Measurements from ENCODE around the gene GPAT3. TPM values are rescaled to one million over a fixed set of nuclear protein-coding genes. Genes with fewer than 3 reads are reported as not detected.
"Not testable (repeated sequence)": the region's sequence is repeated elsewhere in the genome, so short reads cannot be mapped to it uniquely, and the experiment has no call there.

Gene GPAT3
- total RNA-seq, 1 donor from 2014 or later = 15.2 TPM

DNA sequence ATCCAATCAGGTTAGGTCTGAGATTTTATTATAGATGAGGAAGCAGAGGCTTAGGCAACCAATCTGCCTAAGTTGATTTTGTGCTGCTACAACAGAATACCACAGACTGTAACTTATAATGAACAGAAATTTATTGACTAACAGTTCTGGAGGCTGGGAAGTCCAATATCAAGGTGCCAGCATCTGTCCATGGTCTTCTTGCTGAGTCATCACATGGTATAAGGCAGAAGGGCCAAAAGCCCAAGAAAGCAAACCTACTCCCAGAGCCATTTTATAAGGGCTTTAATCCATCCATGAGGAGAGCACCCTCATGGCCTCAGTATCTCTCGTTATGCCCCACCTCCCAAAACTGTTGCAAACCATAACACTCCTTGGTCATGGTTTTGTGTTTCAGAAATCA is 55.8 kb downstream of the GPAT3 start:
- no peak for DNase-seq (ENCODE audit: low read depth)

DNA sequence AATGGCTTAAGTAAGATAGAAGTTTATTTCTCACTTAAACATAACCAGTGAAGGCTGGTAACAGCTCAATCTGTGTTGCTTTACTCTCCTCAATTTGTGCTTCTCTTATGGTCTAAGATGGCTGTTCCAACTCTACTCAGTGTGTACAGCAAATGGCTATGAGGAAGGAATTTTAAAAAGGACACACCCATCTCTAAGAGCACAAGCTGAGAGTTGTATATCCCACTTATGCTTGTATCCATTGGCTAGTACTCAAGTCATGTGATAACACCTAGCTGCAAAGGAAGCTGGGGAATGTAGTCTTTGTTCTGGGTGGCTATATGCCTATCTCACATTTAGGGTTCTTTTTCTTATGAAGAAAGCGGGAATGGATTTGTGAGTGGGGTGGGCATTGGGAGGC is 63.3 kb downstream of the GPAT3 start:
- no peak for DNase-seq (ENCODE audit: low read depth)

DNA sequence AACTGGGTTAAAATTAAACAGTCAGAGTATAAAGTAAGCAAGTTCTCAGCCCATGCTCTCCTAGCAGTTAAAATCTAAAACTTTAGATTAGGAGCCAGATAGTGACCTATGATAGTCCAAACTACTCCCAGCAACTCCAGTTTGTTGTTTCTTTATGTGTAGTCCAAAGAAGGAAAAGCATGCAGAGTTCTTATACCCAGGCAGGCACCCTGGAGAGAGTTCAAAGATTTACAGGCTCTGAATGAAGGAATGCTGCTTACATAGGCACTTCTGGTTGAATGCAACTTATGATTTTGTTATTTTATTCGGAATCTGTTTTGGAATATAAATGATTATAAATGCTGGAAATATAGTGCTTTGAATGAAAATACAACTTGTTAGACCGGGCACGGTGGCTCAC is 67.2 kb downstream of the GPAT3 start:
- DNase-seq (ENCODE audit: low read depth) = no peak

DNA sequence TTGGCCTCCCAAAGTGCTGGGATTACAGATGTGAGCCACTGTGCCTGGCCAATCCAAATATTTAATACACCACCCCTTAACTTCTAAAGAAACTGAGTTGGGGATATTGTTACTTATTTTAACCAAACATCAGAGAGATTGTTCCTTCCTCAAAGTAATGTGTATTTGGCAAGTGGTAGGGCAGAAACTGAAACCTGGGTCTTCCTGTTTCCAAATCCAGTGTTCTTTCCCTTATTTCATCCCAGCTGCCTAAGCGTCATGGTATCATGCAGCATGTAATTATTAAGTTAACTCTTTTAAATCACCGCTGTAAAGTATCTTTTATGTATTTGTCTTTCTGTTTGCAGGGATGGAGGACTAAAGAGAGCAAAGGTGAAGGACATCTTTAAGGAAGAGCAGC is 68.4 kb downstream of the GPAT3 start:
- no peak for DNase-seq (ENCODE audit: low read depth)

DNA sequence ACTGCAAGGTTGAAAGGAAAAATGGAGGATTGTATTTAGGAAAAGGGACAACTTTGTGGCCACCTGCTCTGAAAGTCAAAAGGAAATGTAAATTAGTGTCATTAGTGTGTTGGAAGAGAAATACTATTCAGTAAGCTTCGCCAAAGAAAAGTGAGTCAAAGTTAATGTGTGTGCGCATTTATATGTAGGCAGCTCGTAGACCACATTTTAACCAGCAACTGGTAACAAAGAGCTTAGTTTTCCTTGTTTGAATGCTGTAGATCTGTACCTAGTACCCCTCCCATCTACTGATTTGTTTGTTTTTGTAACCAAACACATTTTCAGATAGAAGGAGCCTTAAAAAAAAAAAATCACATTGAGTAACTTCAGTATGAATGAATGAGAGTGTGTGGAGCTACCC is 69.3 kb downstream of the GPAT3 start:
- DNase-seq (ENCODE audit: low read depth) = no peak

DNA sequence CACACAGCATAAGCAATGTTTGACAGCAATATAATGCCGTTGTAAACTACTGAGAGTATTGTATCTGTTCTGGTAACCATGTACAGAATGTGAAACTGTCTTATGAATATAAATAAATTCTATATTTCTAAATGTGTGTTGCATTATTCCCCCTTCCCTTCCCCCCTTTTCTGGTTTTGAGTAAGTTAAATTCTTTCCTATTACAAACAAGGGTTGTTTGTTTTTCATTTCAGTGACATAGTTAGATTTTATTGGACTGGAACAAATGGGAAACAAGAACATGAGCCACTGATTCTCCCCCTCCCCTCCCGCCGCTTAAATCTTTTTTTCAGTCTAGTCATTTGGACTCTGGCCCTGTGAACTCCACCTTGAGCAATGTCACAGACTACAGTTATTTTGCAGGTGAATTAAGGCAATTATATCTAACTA is 69.8 kb downstream of the GPAT3 start:
- no peak for DNase-seq (ENCODE audit: low read depth)

DNA sequence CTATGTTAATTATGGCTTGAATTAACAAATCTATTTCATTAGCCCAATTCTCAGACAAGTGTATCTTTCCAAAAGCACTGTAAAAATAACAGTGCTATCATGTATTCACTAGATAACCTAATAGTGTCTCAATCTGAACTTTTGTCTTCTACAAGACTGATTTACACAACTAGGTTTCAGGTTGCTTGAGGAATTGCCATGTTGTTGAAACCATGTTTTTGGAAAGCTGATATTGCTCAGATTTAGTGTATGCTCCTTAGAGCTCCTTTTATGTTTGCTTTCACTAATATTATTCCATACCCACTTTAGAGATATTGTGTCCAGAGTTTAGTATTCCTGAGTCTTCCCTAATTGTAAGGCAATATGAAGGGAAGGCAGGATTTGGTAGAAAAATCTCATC is 70.6 kb downstream of the GPAT3 start:
- no peak for DNase-seq (ENCODE audit: low read depth)

DNA sequence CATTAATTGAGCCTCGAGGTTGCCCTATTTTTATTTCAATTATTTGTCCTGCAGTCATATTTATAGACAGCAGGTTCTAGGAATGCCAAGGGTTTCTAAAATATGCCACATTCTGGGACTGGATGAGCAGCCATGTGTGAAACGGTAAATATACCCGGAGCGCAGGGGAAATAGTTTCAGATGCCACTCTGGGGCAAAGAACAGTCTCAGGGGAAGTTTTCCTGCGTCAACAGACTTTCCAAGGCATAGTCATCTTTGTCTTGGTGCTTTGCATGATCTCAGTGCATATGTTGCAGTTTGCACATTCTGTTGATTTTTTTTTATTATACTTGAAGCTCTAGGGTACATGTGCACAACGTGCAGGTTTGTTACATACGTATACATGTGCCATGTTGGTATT is 71.0 kb downstream of the GPAT3 start:
- no peak for DNase-seq (ENCODE audit: low read depth)

DNA sequence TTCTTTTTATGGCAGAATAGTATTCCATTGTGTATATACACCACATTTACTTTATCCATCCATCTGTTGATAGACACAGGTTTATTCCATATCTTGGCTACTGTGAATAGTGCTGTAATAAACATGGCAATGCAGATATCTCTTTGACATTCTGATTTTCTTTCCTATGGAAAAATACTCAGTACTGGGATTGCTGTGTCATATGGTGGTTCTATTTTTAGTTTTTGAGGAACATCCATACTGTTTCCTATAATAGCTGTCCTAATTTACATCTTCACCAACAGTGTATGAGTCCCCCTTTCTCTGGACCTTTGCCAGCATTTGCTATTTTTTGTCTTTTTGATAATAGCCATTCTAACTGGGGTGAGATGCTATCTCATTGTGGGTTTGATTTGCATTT is 73.5 kb downstream of the GPAT3 start:
- DNase-seq (ENCODE audit: low read depth) = no peak

DNA sequence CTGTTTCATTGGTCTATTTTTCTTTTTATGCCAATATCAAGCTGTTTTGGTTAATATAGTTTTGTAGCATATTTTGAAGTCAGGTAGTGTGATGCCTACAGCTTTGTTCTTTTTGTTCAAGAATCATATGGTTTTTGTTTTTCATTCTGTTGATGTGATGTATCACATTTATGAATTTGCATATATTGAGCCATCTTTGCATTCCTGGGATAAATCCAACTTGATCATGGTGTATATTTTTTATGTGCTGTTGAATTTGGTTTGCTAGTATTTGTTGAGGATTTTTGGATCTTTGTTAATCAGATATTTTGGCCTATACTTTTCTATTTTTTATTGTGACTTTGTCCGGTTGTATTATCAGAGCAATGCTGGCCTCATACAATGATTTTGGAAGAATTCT is 74.8 kb downstream of the GPAT3 start:
- DNase-seq (ENCODE audit: low read depth) = no peak

DNA sequence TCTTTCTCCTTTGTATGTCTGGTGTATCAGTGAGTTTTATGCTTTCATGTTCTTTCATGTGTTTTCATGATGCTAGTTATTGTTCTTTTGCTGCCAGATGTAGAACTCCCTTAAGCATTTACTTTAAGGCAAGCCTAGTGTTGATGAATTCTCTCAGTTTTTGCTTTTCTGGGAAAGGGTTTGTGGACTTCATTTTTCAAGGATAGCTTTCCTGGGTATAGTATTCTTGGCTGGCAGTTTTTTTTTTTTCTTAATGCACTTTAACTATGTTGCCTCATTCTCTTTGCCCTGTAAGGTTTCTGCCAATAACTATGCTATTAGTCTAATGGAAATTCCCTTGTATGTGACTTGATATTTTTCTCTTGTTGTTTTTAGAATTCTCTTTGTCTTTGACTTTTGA is 77.1 kb downstream of the GPAT3 start:
- DNase-seq (ENCODE audit: low read depth) = no peak

DNA sequence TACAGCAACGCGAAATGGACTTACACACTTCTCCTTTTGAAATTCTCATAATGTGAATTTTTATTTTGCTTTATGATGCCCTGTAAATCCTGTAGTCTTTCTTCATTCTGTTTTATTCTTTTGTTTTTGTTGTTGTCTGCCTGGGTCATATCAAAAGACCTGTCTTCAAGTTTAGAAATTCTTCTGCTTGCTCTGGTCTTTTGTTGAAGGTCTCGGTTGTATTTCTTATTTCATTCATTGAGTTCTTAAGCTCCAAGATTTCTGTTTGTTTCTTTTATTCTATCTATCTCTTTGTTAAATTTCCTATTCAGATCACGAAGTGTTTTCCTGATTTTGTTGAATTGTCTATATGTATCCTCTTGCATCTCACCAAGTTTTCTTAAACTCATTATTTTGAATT is 78.1 kb downstream of the GPAT3 start:
- no peak for DNase-seq (ENCODE audit: low read depth)

DNA sequence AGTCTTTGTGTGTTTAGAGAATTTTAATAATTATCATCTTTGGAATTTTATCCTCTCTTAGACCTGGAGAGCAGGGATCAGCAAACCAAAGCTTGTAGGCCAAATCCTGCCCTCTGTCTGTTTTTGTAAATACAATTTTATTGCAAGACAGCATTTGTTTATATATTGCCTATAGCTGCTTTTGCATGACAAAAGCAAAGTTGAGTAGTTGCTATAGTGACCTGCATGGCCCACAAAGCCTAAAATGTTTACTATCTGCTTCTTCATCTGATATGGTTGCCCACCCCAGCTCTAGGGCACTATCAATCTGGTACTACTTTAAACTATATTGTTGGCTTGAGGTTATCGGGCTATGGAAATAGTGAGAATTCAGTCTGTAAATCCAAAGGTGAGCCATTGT is 80.3 kb downstream of the GPAT3 start:
- DNase-seq (ENCODE audit: low read depth) = no peak

DNA sequence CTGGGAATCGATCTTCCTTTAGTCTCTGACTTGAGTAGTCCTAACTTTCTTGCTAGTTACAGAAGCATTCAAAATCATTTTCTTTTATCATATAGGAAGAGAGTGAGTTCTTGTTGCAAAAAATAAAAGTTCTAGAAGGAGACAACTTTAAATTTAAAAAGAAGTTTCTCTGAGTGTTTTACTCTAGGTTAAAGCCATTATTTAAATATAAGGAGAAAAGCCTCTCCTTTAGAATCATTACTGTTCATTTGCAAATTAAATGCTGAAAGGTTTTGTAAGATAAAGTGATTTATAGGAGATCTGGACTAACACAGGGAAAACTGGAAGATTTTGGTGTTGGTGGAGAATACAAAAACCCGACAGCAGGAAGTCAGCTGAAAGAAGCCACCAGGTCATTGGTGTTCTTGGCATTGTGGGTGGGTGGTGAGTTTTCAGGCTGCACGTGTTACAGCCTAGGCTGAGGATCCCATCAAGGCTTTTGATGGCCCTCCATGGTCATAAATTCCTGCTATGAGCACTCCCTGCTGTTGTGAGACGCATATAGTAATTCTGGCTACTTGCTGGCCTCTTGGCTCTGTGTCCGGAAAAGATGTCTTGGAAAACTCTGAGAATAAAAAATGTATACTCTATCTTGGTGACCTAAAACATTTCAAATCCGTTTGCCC is 81.6 kb downstream of the GPAT3 start:
- DNase-seq (ENCODE audit: low read depth) = no peak

DNA sequence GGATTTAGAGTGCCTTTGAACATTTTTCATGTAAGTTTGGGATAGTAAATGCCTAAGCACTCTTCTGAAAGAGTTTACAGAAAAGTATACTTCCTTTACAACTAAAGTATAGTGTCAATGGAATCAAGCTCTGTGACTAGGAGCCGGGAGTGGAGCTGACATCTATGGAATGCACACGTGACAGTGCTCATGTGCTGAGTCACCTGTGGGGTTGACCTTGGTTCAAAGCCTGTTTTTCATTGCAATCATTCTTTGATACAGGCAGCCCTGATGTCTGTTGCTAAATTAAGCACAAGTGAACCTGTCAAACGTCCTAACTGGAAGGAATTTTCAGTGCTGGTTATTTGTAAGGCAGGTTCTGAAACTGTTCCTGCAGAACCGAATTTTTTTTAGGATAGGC is 82.5 kb downstream of the GPAT3 start:
- DNase-seq (ENCODE audit: low read depth) = peak; percentile 83

DNA sequence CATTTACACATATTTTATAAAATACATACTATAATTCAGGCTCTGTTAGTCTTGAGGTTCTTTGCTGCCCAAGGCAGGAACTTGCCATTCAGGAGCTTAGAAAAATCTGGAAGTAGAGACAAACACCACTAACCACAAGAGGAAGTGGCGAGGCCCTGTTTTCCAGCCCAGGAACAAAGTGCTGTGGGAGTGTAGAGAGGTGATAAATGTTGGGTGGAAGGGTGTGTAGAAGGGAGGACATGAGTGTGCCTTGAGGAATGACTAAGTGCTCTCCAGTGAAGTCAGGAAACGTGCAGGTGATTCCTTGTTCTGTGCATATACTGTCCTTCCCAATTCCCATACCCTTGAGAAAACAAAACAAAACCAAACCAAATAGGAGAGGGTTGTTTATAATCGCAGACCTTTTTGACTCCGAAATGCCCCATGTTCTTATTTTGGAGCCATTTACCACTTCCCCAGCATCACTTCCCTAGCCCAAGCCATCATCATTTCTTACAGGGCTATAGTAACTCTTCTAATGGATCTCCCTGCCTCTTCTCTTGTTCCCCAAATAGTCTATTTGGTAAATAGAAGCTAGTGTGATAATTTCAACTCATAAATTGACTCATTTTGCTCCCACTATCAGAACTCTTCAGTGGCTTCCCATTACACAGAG is 83.2 kb downstream of the GPAT3 start:
- peak; percentile 64 for DNase-seq (ENCODE audit: low read depth)

DNA sequence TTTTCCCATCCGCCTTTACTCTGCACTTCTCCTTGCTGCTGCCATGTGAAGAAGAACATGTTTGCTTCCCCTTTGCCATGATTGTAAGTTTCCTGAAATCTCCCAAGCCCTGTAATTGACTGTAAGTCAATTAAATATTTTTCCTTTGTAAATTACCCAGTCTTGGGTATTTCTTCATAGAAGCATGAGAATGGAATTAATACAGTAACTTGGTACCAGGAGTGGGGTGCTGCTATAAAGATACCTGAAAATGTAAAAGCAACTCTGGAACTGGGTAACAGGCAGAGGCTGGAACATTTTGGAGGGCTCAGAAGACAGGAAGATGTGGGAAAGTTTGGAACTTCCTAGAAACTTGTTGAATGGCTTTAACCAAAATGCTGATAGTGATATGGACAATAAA is 86.2 kb downstream of the GPAT3 start:
- not testable (repeated sequence) for DNase-seq (ENCODE audit: low read depth)

DNA sequence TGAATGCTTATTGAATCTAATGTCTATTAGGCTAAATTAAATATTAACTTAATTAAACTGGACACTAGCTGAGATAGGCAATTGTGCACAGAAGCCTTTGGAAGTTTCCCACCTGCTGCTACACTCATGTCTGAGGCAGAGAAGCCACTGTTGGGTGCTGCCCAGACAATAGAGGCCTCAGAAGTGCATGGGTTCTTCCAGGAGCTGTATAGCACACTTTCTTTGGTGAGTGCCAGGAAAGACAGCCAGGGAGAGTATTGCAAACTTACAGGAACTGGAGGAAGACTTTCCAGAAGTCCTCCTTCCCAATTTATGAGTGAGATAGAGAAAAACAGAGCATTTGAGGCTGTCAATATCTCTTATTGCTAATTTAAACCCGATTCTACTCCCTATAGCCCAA is 89.9 kb downstream of the GPAT3 start:
- peak; percentile 46 for DNase-seq (ENCODE audit: low read depth)

DNA sequence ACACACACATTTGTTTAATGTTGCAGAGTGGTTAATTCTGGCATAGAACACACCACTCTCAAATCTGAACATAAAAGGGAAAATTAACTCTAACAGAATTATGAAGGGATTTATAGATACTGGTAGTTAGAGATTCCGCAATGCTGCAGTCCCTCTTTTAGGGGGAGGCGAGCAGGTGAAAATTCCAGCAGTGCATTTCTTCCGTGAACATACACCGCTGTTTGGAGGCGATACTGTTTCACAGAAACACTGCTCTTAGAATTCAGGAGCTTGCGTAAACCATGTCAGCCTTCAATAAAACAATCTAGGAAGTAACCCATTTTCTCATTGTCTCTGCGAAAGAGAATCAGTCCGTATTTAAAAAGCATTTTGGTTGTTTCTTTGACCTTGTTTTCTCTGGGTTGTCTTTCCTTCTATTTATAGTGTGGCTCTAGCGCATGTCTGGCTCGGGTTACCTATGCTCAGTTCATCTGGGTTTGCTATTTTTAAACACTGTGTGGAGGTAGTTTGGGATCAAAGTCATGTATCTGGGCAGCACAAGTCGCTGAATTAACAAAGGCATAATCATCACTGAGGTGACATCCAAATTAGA is 90.4 kb downstream of the GPAT3 start:
- peak; percentile 70 for DNase-seq (ENCODE audit: low read depth)

DNA sequence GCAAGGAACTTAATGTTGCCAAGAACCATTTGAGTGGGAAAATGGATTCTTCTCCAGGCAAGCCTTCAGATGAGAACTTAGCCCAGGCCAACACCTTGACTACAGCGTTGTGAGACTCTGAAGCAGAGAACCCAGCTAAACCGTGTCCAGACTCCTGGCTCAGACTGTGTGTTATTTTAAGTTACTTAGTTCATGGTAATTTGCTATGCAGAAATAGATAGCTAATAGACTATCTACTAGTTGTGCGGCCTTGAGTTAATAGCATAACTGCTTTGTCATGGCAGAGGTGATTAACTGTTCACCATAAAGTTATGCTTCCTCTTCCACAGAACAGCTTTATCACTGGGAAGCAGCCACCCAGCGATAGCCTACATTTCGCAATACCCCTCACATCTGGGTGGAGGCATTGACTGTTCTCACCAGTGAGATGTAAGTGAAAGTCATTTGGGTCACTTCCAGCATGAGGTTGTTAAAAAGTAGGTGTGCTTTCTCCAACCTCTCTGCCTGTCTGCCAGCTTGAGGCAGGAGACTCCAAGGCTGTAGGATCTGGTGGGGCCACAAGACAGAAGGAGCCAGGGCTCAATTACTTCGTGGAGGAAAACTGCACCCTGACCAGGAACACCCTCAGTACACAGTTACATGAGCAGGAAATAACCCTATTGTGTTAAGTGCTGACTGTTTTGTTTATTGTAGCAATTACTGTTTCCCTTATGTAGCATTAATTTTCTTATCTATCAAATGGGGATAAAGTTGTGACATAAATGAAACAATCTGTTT is 94.2 kb downstream of the GPAT3 start:
- no peak for DNase-seq (ENCODE audit: low read depth)

DNA sequence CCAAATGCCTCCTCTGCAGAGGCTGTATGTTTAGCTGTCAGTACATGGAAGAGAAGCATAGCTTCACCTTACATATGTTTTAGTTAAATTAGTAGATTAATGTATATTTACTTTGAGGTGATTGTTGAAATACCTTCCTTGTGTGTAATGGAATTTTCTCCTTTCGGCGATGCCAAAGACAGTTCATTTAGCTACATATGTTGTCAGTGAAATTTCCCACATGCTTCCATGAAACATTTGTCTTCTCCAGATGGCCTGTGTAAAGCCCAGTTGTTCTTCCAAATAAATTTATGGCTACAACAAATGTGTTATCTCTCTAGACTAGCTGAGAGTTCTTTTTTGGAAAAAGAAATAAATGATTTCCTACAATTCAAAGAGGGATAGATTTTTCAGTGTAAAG is 95.2 kb downstream of the GPAT3 start:
- DNase-seq (ENCODE audit: low read depth) = peak; percentile 63

DNA sequence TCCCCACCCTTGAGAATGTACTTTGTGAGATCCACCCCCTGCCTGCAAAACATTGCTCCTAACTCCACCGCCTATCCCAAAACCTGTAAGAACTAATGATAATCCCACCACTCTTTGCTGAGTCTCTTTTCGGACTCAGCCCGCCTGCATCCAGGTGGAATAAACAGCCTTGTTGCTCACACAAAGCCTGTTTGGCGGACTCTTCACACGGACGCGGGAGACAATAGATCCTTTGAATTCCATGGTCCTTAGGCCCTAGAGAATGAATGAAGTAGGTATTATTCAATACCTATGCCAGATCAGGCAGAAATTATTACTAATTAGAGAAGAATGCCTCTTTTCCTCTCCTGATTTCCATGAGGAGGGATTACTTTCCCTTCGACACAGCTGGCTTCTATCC is 101.0 kb downstream of the GPAT3 start:
- DNase-seq (ENCODE audit: low read depth) = no peak

Measured in myocyte (in vitro differentiated cells).